Stimulated activated CD8-positive, alpha-beta memory T cell treated with anti-CD3 and anti-CD28 coated beads, Interleukin-15, amount 100 ng/mL, for 24 hours (primary cell): ENCODE measurements around the gene WWC2.

Experiments
- DNase-seq: peaks from one replicate; pipeline ENCODE4 v3.0.0-alpha.2; 2020; ENCODE audit warnings: low read depth

The WWC2 gene

DNA sequence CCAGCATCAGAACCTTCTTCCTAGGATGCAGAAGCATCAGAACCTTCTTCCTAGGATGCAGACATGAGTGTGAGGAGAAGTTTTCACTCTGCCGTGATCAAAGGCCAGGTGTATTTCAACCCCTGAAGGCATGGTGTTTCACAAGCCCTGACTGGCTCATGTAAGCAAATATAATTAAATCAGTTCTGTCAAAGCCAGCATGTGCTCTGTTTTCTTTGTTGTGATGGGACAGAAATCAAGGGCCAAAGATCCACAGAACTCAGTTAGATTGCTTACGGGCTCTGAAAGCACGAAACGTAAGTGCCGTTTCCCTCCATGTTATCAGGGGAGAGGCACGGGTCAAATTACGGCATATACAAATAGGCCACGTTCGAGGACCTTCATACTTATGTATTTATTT is 255.2 kb downstream of the WWC2 start:
- DNase-seq, result no peak

DNA sequence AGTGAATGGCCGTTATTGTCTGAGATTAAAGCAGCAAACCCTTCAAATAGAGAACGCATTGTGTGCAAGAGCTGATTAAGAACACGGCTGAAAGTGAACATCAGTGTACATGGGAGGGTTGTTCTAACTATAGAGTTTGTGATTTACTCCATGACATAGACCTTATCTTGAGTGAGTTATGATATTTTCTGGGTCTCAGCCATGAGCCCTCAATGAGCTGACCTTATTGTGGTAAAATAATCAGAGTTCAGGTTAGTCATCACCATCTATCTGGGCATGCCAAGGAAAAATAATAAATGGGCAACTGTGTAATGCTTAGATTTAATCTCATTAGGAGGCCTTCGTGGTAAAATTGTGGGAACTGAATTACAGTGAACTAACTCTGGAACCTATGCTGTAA is 256.3 kb downstream of the WWC2 start:
- DNase-seq, result no peak

DNA sequence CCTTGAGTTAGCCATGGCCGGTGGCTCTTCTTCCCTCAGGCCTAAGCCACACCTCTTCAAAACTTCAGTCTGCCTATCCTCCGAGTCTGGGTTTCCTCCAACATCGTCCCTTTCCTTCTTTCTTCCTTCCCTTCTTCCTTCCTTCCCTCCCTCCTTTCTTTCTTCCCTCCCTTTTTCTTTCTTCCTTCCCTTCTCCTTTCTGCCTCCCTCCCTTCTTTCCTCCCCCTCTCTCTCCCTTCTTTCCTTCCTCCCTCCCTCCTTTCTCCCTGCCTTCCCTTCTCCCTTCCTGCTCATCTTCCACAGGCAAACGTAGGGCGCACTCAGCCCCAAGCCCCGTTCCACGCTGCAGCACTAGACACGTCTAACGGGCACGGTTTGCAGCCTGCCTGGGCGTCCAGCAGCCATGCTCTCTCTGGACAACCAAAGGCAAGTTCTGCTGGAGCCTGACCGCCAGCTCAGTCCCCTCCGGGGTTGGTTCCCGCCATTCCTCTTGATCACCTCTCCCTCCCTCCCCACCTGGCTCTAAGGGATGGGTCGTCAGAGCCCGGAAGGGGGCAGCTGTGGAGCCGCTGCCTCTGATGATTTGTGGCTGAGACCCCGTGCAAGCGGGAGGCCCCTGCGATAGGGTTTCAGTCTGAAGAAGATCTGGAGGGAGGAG is 257.2 kb downstream of the WWC2 start:
- DNase-seq, result no peak

DNA sequence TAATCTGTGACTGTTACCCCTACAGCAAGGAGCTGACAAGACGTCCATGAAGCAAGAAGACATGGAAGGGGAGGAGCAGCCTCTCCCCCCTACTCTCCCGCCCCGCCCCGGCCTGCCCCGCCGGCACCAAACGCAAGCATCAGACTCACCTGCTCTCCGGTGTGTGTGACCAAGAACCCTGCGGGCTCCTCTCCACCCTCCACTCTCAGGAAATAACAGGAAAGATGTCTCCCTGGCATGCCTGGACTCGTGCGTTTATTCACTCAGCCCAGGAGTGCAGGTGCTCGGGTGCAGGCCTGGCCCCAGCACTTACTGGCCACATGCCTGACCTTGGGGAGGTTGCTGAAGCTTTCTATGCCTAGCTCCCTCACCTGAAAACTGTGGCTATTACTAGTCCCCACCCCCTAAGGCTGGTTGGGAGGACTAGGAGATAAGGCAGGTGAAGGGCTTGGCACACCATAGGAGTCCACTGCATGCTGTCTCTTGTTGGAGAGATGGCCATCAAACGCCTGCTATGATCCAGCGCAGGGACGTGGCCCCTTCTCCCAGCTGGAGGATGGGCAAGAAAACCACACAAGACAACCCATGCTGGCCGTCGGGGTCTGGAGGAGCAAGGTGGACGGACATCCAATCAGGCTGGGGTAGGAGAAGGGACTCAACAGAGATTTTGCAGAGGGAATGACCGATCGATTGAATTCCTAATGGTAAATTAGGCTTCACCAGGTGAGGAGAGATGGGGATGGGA is 258.0 kb downstream of the WWC2 start:
- no peak for DNase-seq

DNA sequence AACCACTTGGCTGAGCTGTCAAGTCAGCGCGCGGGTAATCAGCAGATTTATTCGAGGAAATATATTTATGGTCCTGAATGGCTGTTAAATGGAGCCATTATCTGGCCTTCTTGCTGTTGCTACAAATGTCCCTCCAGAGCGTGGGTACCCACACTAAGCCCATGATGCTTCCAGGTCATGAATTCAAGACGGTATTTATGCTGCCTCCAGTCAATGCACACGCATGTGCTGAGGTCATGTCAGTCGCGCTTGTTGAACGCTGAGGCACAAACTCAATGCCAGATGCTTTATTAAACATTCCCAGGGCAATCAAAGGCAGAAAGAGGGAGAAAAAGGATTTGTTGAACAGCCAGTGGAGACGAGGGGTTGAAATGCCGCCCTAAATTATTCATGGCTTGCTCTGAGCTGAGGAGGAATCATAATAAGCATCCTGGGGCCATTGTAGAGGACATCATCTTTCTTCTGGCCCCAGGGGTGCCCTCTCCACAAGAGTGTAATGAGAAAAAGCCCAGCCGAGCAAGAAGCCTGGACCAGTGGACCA is 259.2 kb downstream of the WWC2 start:
- DNase-seq, result no peak

DNA sequence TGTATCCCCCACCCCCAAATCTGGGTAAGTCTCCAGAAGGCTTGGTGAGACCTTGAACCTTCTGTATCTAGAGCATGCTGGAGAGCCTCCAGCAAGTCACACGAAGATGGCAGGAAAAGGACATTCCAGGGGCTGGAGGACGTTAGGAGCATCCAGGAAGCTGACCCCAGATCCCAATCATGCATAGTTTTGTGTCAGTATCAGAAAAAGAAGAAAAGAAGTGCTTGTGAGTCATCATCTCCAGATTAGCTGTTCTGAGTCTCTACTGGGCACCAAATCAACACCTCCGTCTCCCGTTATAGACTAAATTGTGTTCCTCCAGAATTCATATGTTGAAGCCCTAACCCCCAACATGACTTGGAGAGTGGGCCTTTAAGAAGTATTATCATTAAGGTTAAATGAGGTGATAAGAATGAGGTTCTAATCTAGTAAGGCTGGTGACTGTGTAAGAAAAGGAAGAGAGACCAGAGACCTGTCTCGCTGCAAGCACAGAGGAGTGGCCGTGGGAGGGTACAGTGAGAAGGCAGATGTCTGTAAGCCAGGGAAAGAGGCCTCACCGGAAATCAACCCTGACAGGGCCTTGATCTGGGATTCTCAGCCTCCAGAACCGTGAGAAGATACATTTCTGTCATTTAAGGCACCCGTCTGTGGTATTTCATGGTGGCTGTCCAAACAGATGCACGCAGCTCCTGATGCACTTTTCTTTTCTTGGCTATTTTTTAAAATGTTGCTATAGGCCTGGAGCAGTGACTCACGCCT is 261.3 kb downstream of the WWC2 start:
- DNase-seq, result no peak

DNA sequence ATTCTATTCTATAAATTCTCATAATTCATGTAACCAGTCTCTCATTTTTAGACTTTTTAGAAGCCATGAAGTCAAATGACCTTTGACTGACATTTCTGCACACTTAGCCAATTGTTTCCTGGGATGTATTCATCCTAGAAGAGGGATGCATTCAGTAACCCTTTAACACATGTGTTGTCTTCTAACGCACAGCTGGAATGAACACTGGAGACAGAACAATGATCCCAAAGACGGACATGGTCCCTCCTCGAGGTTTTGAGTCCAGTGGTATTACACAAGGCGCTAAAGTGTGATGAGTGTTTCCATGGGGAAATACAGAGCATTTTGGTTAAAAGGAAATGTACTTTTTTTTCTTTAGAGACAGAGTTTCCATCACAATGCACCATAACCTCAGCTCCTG is 263.0 kb downstream of the WWC2 start:
- no peak for DNase-seq

DNA sequence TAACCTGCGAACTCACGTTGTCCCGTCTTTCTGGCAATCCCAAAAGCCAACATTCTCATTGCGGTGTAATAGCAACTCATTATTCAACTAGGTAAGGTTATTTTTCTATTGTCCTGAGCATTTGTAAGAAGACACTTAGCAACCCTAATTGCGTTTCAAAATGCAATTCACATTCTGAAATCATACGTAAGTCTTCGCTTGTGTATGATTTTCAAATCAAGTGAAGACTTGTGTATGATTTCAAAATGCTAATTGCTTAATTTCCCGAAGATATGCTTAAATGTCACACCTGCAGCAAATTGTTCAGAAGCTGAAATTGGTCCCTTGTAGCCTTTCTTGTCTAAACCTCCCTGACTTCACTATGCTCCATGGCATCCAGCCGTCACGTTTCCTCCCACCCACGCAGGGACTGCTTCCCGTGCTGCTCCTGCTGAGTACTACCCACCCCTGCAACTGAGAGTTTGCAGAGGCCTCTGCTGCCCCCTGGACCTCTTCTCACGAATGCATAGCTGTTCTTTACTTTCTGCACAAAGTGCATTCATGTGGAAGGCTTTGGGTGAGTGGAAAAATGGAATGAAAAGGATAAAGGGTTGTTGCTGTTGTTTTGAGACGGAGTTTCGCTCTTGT is 264.0 kb downstream of the WWC2 start:
- no peak for DNase-seq

DNA sequence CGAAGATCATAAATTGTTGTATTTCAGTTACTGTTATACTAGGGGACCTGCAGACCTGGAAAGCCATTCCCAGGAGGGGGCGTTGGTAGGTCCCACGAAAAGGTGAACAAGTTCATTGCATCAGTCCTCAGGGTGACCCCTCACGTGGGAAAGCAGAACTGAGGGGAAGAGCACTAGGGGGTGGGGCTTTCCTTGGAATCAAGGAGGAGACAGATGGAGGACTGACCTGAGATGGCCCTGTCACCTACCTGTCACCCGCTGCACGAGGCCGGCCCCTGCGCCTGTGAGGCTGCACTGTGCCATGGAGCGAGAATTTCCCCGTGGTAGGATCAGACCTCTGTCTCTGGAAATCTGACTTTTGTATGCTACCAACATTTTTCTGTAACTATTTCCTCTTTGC is 265.0 kb downstream of the WWC2 start:
- DNase-seq, result no peak

DNA sequence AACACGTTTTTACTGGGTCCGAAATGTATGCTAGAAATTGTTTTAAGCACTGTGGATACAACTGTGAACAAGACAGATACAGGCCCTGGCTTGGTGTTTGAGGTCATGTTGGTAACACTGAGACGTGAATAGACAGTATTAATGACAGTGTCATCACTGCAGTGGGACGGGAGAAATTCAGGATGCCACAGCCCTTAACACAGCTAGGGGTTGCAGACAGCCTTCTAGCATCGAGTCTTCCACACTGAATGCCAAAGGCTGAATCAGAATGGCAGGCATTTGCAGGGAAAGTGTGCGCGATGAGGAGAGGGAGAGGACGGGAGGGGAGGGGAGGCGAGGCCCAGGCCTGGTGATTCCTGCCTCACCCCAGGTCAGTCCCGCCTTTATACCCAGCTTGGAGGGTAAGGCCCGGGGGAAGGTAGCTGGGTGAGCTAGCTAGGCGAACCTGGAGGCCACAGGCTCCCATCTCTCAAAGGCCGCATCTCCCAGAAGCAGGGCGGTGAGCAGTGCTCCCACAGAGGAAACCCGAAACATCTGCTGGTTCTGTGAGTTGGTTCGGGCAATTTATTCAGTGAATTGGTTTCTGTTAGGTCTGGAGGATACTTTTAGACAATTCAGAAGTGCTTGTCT is 267.3 kb downstream of the WWC2 start:
- no peak for DNase-seq

DNA sequence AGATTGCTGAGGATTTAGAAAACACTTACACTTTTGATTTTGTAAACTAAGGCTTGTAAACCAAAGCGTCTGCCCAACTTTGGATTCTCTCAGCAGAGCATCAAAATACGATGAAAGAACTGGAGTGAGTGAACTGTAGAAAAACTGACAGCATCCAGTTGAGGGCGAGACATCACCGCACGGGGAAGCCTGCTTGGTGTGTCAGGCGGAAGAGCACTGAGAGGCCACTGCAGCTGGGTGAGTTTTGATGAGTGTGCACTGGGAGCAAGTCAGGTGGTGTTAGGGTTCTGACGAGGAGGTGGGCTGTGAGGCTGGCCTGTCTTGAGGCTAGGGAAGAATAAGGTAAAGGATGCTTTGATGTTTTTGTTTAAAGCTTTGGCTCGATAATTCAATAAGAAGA is 270.0 kb downstream of the WWC2 start:
- DNase-seq, result no peak
